B cell (primary cell): ENCODE results near the gene PAMR1. TPM values are rescaled to one million over a fixed set of nuclear protein-coding genes. Genes with fewer than 3 reads are reported as not detected.

Experiments
- ATAC-seq: fragments of 200-7000 bp; cut with Tn5 transposase; one replicate; pipeline ENCODE4 v1.10.0; 2021; ENCODE audit warnings: low read depth, mild to moderate bottlenecking, moderate number of reproducible peaks, moderate library complexity
- CTCF ChIA-PET: fragments of 350-600 bp; sonication (Branson Sonifier 250); formaldehyde crosslinking; loops from one replicate; lab custom pipeline; 2021; ENCODE audit warnings: antibody characterized with exemption, inconsistent platforms; lab: Charles Lee
- POLR2A ChIA-PET: fragments of 350-600 bp; sonication (Branson Sonifier 250); formaldehyde crosslinking; loops from one replicate; lab custom pipeline; 2021; ENCODE audit warnings: antibody characterized with exemption; lab: Charles Lee
- DNase-seq: peaks from one replicate; pipeline ENCODE4 v3.0.0; 2013
- H2AFZ ChIP-seq: 2 replicates; pipeline ENCODE4 v1.6.1; 2012; ENCODE audit warnings: mild to moderate bottlenecking, low read depth, low read length; ENCODE audit not compliant: insufficient read depth, poor library complexity, severe bottlenecking
- H3K27ac ChIP-seq, 2 donors: 1 replicate in 1 of 2; 2 replicates in 1 of 2; pipeline ENCODE4 v1.5.1; 2012 to 2013; ENCODE audit warnings: low read length in 2 of 2, mild to moderate bottlenecking in 2 of 2, moderate library complexity in 1 of 2
- H3K27me3 ChIP-seq, 4 experiments: fragments of 200-600 bp in 1 of 4; sonication (generic) in 1 of 4; replicated peaks in 1 of 4; 1 replicate in 2 of 4; 2 replicates in 2 of 4; pipeline versions ENCODE4 v1.6.1 to v1.7.0; 2013 to 2016; ENCODE audit warnings: low read length in 3 of 4, mild to moderate bottlenecking in 2 of 4, mixed read lengths in 1 of 4, moderate library complexity in 1 of 4; ENCODE audit not compliant: insufficient read depth in 4 of 4, control insufficient read depth in 3 of 4; ENCODE audit errors: control extremely low read depth in 1 of 4
- H3K36me3 ChIP-seq, 2 experiments: replicated peaks in 1 of 2; 1 replicate in 1 of 2; 2 replicates in 1 of 2; pipeline versions ENCODE4 v1.6.1 to v1.7.1; 2013; ENCODE audit warnings: low read length in 1 of 2; ENCODE audit not compliant: insufficient read depth in 2 of 2, control insufficient read depth in 1 of 2; ENCODE audit errors: control extremely low read depth in 1 of 2, extremely low read depth in 1 of 2
- H3K4me1 ChIP-seq, 2 donors: fragments of 200-600 bp in 1 of 2; sonication (generic) in 1 of 2; 1 replicate in 1 of 2; 2 replicates in 1 of 2; pipeline versions ENCODE4 v1.5.1 to v1.6.1; 2013 to 2017; ENCODE audit warnings: low read length in 2 of 2; ENCODE audit not compliant: control insufficient read depth in 2 of 2, insufficient read depth in 2 of 2
- H3K4me2 ChIP-seq: replicated peaks from 2 replicates; pipeline ENCODE3; 2012; ENCODE audit warnings: mild to moderate bottlenecking, low read depth, low read length; ENCODE audit not compliant: poor library complexity, severe bottlenecking
- H3K4me3 ChIP-seq, 5 experiments: fragments of 200-600 bp in 1 of 5; sonication (generic) in 1 of 5; 1 replicate in 3 of 5; 2 replicates in 2 of 5; pipeline versions ENCODE4 v1.5.1 to v1.7.0; 2011 to 2016; ENCODE audit warnings: low read length in 4 of 5, mild to moderate bottlenecking in 4 of 5, low read depth in 2 of 5, control low read depth in 1 of 5, moderate library complexity in 1 of 5; ENCODE audit not compliant: insufficient read depth in 1 of 5; ENCODE audit errors: control extremely low read depth in 1 of 5, extremely low read depth in 1 of 5
- H3K79me2 ChIP-seq: fragments of 200-600 bp; sonication (generic); one replicate; pipeline ENCODE4 v1.6.0; 2016; ENCODE audit warnings: low read length; ENCODE audit not compliant: control insufficient read depth, insufficient read depth
- H3K9ac ChIP-seq: fragments of 200-600 bp; sonication (generic); 2 replicates; pipeline ENCODE4 v1.6.1; 2017; ENCODE audit warnings: mild to moderate bottlenecking, low read length, moderate library complexity
- H3K9me3 ChIP-seq, 3 donors: one replicate each; pipeline versions ENCODE4 v1.6.1 to v1.7.1; 2013; ENCODE audit warnings: low read length in 2 of 3; ENCODE audit not compliant: control insufficient read depth in 2 of 3, insufficient read depth in 1 of 3; ENCODE audit errors: control extremely low read depth in 1 of 3
- H4K20me1 ChIP-seq: 2 replicates; pipeline ENCODE4 v1.6.0; 2012; ENCODE audit warnings: mild to moderate bottlenecking, low read length; ENCODE audit not compliant: insufficient read depth, control insufficient read depth, poor library complexity, severe bottlenecking
- H3K27ac Mint-ChIP-seq: one replicate; pipeline ENCODE4 v1.8.0; 2021; ENCODE audit warnings: mixed read lengths
- H3K27me3 Mint-ChIP-seq: one replicate; pipeline ENCODE4 v1.8.0; 2021; ENCODE audit warnings: mixed read lengths
- H3K4me1 Mint-ChIP-seq: one replicate; pipeline ENCODE4 v1.8.0; 2021; ENCODE audit warnings: mixed read lengths
- H3K4me3 Mint-ChIP-seq: one replicate; pipeline ENCODE4 v1.8.0; 2021; ENCODE audit warnings: mixed read lengths
- H3K9me3 Mint-ChIP-seq: one replicate; pipeline ENCODE4 v1.8.0; 2022; ENCODE audit warnings: mixed read lengths; ENCODE audit not compliant: insufficient read depth
- EZH2 ChIP-seq: IDR thresholded peaks from 2 replicates; pipeline ENCODE4 v1.6.1; 2012; ENCODE audit warnings: borderline replicate concordance, low read depth, mild to moderate bottlenecking, moderate library complexity, low read length; ENCODE audit not compliant: insufficient read depth, poor library complexity, severe bottlenecking
- WGBS: methylation state at CpG from one replicate; pipeline ENCODE4 v1.1.5; 2013; ENCODE audit warnings: missing lambda C conversion rate; ENCODE audit not compliant: insufficient coverage; 5-methylcytosine and 5-hydroxymethylcytosine counted together
- intact Hi-C: fragments of 100-400 bp; cut with micrococcal nuclease; formaldehyde crosslinking; loops from one replicate; pipeline ENCODE4 v1.10.0; 2022
- polyA plus RNA-seq: library from polyadenylated mRNA; depleted of rRNA; stranded (reverse); fragments of >200 nt; gene quantifications from 2 replicates; pipeline ENCODE4 v1.2.3, GENCODE V29; 2012
- total RNA-seq, 2 donors: library from RNA; stranded (reverse); fragments of 120-200 nt in 1 of 2; gene quantifications; 1 replicate in 1 of 2; 2 replicates in 1 of 2; pipeline versions ENCODE4 v1.2.3 to v1.2.4, GENCODE V29; 2013 to 2022
- TF ChIP-seq, protein P1 (sequence below): fragments of 200-600 bp; IDR thresholded peaks from one replicate; pipeline ENCODE4 v1.8.0; 2022; ENCODE audit warnings: antibody characterized with exemption, mild to moderate bottlenecking

PAMR1 gene
- total and polyA plus RNA-seq, 2 donors (not counting 1 experiment from before 2014, with no cell fraction given) = not detected

DNA sequence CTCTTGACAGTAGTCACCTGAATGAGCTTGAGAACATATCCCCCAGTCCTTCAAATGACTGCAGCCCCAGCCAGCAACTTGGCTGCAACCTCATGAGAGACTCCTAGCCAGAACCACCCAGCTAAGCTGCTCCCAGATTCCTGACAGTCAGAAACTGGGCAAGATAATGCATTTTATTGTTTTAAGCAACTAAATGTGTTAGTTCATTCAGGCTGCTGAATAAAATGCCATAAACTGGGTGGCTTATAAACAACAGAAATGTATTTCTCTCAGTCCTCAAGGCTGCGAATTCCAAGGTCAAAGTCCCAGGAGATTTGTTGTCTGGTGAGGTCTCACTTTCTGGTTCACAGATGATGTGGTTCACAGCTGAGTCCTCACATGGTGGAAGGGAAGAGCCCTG, 5.8 kb upstream of the PAMR1 start:
- H4K20me1 ChIP-seq = no peaks in the 10 kb centered on the region
- no peak overlapping the region for H3K4me3 ChIP-seq
- ChIA-PET POLR2A (no interaction called here), CTCF (no interaction called here)
- no peak overlapping the region for H3K4me2 ChIP-seq
- Mint-ChIP-seq H3K27ac (no peak overlapping the region), H3K4me1 (no peaks in the 10 kb centered on the region), H3K9me3 (no peaks in the 10 kb centered on the region), H3K27me3 (peaks cover 53% of the 10 kb centered on the region), H3K4me3 (no peak overlapping the region)
- H3K4me1 ChIP-seq = no peaks in the 10 kb centered on the region
- no peak overlapping the region for H2AFZ ChIP-seq
- no peaks in the 10 kb centered on the region for H3K9me3 ChIP-seq
- H3K27ac ChIP-seq = no peak overlapping the region
- intact Hi-C loops = no loop called here
- no peak overlapping the region for H3K9ac ChIP-seq
- no peaks in the 10 kb centered on the region for H3K36me3 ChIP-seq
- H3K79me2 ChIP-seq = no peaks in the 10 kb centered on the region
- TF ChIP-seq EZH2 = no peak
- TF ChIP-seq, protein P1, sequence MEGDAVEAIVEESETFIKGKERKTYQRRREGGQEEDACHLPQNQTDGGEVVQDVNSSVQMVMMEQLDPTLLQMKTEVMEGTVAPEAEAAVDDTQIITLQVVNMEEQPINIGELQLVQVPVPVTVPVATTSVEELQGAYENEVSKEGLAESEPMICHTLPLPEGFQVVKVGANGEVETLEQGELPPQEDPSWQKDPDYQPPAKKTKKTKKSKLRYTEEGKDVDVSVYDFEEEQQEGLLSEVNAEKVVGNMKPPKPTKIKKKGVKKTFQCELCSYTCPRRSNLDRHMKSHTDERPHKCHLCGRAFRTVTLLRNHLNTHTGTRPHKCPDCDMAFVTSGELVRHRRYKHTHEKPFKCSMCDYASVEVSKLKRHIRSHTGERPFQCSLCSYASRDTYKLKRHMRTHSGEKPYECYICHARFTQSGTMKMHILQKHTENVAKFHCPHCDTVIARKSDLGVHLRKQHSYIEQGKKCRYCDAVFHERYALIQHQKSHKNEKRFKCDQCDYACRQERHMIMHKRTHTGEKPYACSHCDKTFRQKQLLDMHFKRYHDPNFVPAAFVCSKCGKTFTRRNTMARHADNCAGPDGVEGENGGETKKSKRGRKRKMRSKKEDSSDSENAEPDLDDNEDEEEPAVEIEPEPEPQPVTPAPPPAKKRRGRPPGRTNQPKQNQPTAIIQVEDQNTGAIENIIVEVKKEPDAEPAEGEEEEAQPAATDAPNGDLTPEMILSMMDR = no peak
- DNase-seq (no peak), ATAC-seq (no peak)
- 57% methylated on average over 1 of the region's 1 CpG for WGBS
- H3K27me3 ChIP-seq = peaks cover 0 to 19% (median 6%) of the 10 kb centered on the region in 4 experiments

- no peak overlapping the region for H3K4me2 ChIP-seq
- H3K27ac ChIP-seq = no peak overlapping the region
- POLR2A ChIA-PET = no interaction called here
- DNase-seq (no peak), ATAC-seq (no peak)
- CTCF ChIA-PET = interaction anchor here (0.6 kb wide), 1 partner anchor 13 kb away, joined by 3 read pairs; no protein-coding TSS in a partner anchor
- Mint-ChIP-seq H3K4me1 (no peaks in the 10 kb centered on the region), H3K4me3 (no peak overlapping the region), H3K27ac (no peak overlapping the region), H3K27me3 (peaks cover 56% of the 10 kb centered on the region), H3K9me3 (no peaks in the 10 kb centered on the region)
- H3K27me3 ChIP-seq = peaks cover 0 to 31% (median 12%) of the 10 kb centered on the region in 4 experiments
- no peaks in the 10 kb centered on the region for H3K36me3 ChIP-seq
- no peak overlapping the region for H3K9ac ChIP-seq
- WGBS = 100% methylated on average over 1 of the region's 2 CpGs
- peaks cover 0 to 3% of the 10 kb centered on the region in 2 donors for H3K4me1 ChIP-seq
- TF ChIP-seq, protein P1 = no peak
- TF ChIP-seq EZH2 = no peak
- H3K9me3 ChIP-seq = no peaks in the 10 kb centered on the region
- H3K4me3 ChIP-seq = no peak overlapping the region
- no peaks in the 10 kb centered on the region for H4K20me1 ChIP-seq
- no peak overlapping the region for H2AFZ ChIP-seq
- intact Hi-C loops = no loop called here
- no peaks in the 10 kb centered on the region for H3K79me2 ChIP-seq
Observed at GRCh38 chr11:35529971-35530495, 4.6 kb upstream of the PAMR1 start.
